A172 (cell line): ENCODE measurements around the gene TMEM92. TPM values are rescaled to one million over a fixed set of nuclear protein-coding genes. Genes with fewer than 3 reads are reported as not detected.
"Not testable (repeated sequence)": the region's sequence is repeated elsewhere in the genome, so short reads cannot be mapped to it uniquely, and the experiment has no call there.

Experiments used
- DNase-seq: peaks from one replicate; pipeline ENCODE4 v3.0.0-alpha.2; 2015; ENCODE audit warnings: low spot score
- total RNA-seq: library from RNA; depleted of rRNA; stranded (reverse); fragments of >200 nt; shearing (Covaris generic); gene quantifications from 2 replicates; pipeline ENCODE4 v1.2.3, GENCODE V29; 2014

TMEM92 gene
- total RNA-seq, 1 experiment from 2014 or later = 5.2 TPM

DNA sequence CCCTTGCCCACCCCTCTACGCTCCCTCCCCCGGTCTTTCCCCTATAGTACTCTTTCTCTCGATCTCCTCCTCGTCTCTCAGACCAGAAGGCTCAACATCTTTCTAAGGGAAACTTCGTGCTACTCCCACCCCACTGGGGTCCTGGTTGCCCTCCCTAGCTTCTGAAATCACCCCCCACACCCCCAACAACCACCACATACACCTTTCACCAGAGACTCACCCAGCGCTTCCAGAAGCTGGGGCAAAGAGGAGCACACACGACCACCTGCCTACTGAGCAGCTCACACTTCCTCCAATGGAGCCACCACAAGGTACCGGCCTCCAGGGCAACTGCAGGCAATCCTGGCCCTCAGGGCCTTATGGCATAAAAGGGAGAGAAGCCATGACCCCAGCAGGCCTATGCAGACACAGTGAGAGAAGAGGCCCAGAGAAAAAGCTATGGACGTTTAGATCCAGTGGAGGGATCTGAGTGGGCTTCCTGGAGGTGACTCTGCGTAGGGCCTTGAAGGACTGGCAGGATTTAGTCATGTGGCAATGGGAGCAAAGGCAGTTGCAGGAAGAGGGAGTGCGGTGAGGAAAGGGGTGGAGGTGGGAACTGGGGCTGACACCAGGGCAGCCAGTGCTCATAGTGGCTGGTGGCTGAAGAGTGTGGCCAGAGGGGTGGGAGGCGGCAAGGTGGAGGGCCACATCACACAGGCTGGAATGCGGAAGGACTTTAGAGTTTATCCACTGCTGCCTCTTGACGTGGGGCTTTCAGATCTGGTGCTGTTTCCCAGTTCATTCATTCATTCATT, 12.1 kb upstream of the TMEM92 start:
- DNase-seq = no peak

DNA sequence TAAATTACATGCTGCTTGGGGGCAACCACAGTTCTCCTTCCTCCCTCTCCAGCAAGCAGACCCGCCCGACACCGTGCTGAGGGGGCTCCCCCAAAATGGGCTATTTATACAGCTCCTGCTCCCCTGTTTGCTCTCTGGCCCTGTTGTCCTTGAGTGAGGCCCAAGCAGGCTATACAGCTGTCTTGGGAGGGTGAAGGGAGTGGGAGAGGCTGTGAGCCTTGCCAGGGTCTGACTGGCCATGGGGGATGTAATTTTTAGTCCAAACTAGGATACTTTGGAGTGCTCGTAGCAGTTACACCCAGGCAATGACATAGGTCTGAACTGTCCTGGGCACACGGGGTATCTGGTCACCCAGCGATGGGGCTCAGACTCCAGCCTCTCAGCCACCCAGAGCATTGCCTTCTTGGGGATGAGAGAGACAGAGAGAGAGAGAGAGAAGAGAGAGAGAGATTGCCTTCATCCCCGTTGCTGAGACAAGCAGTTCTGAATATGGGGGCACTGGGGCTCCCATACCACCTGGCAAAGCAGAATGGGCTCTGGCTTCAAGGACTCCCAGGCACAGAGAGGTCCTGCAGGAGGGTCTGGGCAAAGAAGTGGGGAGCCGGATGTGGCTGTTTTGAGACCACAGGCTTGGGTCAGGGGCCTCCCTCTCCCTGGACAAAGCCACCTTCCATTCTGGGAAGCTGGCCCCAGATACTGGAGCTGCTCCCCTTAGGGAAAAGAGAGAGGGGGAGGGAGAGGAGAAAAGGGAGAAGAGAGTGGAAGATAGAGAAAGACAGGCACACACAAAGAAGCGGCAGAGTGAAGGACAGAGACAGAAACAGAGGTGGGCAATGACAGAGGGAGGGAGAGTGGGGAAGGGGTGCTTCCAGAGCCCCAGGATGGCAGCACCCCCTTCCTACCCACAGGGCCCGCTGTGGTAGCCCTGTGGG, 10.7 kb upstream of the TMEM92 start:
- DNase-seq = no peak

DNA sequence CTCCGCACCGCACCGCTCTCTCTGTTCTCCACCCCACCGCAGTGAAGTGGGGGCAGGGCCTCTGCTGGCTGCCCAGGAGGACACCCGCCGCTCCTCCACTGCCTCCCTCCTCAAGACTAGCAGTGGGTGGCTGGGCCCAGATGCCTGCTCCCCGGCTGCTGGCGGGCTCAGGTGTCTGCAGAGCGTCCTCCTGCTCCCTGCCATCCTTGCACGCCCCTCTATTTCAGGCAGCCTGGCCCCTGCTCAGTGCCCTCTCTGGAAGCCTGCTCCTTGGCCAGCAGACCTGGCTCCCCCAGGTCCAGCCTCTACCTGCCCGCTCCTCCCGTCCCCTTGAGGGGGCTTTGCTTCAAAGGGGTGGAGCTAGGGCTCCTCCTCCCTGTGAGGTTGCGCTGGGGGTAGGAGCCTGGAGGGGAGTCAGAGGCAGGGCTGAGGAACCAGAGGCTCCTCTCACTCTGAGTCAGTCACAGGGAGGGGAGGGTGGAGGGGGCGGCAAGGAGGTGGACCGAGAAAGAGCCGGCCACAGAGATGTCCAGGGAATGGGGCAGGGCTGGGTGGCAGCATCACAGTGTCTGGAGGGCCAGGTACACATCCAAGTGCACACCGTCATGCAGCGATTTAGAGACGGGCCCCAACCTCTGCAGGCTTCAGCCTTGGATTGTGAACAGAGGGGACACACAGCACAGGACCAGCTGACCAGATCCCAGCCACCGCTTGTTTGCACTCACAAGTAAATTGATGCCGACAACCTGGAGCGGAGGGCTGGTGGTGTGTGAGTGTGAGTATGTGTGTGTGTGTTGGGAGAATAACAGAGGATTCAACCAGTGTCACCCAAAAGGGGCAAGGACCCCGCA, 9.8 kb upstream of the TMEM92 start:
- no peak for DNase-seq

DNA sequence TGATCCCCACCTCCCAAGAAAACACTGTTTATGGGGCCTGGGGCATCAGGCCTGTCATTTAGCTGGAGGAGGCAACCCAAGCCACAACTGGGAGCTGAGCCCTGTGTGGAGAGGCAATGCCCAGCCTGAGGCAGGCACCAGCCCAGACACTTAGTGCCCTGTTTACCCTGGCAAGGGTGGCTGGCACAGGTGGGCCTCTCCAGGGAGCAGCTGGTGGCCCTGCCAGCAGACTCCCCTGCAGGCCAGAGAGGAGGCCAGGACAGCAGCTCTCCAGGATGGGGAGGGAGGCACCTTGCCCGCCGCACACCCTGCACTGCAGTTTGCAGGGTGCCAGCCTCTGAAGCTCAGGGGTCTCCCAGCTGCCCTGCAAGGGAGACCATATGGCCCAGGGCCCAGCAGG, 9.1 kb upstream of the TMEM92 start:
- DNase-seq = no peak

DNA sequence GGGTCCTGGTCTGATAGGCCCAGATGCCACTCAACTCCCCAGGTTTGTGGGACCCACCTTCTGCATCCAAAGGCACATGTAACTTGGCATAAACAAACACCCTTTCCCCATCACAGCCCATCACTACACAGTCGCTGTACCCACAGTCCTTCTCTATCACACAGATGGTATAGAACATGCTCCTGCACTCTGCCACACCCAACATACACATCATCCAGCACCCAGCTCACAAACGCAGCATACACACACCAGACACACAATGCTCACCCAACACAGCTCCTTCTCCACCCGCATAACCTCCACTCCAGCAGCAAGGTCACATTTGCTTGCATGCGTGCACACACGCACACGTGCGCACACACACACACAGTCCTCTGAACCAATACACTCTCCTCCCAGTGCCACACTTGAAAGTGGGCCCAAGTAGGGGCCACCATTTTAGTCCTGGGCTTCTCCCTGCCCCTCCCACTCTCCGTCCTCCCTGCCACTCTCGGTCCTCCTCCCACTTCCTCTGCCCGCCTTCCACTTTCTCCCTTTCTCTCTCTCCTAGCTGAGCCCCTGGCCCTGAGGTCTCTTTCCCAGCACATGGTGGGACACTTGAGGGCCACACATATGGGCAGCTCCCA, 8.5 kb upstream of the TMEM92 start:
- DNase-seq = no peak

DNA sequence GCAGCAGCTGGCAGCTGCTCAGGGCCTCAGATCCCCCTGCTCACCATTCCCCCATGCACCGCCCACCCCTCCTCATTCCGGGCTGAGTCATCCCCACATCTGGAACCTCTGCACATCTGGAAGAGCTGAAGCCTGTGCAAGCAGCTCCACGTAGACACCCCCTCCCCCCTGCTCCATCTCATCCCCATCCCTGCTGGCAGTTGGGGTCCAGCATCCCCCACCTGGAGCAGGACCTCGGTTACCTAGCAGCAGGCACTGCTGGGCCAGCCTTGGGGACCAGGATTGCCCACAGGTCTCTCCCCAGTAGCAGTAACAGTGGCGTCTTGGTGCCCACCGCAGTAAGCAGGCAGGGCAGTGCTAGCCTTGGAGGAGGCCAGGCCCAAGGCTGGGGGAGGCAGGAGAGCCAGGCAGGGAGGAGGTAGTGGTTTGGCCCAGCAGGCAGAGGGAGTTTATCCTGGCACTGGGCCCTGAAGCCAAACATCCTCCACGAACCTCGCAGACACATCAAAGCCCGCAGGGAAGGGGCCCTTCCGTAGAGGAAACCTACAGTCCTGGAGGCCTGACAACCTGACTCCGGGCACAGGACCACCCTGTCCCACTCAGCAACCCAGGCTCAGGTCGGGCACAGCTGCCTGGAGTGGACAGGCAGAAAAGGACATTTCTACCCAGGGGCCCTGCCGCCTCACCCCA, 7.7 kb upstream of the TMEM92 start:
- DNase-seq = peak; percentile 79

DNA sequence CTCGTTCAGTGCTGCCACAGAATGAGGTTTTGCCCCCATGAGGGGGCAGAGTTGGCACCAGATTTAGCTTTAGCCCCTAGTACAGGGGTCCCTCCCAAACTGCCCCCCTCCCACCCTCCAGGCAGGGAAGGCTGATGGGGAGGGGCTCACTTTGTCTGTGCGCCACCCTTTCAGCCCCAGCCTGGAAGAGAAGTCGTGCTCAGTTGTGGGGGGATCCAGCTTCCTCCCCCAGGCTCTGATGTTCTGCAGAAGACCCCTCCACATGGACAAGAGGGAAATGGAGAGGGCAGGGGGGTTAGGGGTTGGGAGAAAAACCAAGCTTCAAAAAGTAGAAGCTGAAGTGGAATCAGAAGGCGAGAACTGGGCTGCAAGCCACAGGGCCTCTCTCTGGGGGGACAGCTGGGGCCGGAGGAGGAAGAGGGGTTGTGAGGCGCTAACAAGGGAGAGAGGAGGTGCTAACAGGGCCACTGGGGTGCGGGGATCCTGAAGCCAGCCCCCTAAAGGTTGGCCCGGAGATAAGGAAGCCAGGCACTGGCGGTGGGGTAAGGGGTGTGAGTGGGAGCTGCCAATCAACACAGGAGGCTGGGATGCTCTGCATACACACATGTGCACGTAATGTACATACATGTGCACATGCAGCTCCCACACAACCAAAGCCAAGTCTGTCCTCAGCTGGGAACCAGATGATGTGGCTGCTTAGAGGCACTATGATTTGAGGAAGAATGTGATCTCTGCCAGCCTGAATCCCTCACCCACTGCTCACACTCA, 7.0 kb upstream of the TMEM92 start:
- DNase-seq = no peak

DNA sequence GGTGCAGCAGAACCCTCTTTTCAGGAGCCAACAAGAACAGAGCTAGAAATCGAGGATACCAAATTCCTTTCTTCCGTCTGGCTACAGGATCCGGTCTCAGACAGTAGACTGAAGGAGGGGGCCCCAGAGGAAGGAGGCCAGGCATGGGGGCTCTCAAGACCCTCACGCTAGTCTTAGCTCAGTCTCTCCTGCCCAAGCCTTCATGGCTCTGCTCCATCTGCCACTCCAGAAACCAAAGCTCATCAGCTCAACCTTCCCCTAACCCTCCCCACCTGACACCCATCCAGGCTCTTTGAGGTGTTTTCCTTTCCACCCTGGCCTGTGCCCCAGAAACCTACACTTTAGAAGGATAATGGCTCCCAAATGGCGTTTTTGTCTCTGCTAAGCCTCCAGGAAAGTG, 6.2 kb upstream of the TMEM92 start:
- DNase-seq = no peak

DNA sequence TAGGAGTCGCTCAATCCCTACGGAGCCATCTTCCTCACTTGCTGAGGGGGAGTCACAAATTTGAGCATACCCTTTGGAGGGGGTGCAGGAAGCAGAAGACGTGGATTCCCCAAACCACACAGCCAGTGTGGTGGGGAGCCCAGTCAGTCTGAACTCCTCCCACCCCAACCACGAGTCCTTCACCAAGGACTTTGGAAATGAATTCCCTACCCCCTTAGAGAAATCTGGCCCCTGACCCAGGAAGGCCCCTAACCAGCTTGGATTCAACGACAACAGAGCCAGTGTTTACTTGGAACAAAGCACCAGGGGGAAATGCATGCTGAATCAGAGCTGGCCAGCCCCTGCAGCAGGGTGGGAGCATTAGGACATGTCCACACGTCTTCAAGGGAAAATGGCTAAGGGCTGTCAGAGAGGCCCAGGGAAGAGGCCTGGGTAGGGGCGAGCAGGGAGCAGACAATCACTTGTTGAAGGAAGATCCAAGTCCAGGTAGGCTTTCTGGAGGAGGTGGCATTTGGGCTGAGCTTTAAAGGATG, 5.5 kb upstream of the TMEM92 start:
- no peak for DNase-seq

DNA sequence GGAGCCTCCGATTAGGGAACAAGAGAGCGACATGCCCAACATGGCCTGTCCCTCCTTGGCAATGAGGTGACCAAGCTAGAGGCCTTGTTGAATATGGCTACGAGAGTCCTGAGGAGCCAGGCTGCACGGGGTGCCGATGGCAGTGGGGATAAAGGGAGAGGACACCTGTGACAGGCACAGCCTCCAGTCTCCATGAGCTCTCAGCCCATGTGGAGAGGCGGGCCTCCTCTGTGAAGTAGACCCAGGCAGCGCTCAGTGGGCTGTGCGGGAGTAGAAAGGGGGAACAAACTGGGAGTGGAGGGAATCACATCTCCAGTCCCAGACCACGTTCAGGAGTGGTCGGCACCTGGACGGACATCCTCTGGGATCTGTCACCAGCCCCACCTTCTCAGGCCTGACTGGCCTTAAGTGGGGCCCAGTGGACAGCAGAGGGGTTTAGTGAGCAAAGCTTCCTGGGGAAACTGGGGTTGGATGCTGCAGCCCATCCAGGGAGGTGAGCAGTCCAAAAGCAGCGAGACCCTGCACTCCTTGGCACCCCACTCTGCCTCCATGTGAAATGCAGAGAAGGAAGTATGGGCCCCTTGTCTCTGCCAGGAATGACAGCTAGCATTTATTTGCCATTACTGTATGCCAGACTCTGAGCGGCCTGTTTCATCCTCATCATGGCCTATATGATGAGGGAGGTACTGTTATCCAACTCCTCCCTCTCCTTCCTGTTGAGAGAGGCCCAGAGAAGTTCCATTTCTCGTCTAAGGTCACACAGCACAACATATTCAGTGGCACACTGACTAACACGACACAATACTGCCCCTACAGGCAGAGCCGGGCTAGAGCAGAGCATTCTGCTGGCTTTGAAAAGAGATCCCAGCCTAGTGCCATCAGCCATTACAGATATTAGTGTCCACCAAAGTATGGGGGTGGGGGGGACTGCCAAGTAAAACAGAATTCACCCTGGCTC, 4.5 kb upstream of the TMEM92 start:
- DNase-seq = peak; percentile 90

DNA sequence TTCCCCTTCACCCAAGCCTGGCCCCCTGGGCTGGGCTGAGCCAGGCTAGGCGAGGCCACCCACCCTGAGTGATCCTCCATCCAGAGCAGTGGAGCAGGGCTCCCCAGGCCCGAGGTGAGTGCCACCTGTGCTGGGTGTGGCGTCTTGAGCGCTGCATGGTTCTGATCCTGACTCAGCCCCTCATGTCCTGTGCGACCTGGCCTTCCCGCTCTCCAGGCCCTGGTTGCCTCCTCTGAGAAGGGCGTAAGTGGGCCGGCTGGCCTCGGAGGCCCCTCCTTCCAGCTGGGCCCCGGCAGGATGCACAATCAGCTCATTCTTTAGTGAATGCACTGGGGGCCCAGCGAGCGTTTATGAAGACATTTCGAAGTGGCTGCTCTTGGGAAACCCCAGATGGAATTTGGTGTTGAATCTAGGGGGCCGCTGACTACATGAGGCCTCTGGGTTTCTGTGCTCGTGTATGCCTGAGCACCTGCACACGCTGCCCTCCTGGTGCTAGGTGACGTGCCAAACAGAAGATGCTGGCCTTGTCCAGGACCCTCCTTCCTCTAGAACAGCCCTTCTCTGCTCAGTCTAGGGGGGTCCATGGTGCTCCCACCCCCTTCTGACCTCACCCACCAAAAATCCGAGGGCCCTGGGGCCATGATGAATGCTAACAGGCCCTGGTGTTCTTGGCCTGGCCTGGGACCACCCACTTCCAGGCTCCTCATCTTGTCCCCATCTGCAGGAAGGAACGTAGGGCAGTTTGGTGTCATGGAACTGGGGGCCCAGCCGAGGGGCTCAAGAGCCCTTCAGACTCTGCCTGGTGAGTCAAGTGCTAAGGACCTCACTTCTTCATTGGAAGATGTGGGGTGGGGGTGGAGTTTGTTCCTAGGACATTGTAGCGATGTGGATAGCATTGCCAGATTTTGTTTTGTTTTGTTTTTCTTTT, 3.6 kb upstream of the TMEM92 start:
- peak; percentile 79 for DNase-seq

DNA sequence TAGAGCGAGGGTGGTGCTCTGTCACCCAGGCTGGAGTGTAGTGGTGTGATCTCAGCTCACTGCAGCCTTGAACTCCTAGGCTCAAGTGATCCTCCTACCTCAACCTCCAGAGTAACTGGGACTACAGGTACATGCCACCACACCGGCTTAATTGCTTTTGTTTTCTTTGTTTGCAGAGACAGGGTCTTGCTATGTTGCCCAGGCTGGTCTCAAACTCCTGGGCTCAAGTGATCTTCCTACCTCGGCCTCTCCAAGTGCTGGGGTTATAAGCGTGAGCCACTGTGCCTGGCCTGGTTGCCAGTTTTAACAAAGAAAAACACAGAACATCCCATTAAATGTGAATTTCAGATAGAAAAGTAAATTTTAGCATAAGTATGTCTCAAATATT, 2.9 kb upstream of the TMEM92 start:
- not testable (repeated sequence) for DNase-seq

DNA sequence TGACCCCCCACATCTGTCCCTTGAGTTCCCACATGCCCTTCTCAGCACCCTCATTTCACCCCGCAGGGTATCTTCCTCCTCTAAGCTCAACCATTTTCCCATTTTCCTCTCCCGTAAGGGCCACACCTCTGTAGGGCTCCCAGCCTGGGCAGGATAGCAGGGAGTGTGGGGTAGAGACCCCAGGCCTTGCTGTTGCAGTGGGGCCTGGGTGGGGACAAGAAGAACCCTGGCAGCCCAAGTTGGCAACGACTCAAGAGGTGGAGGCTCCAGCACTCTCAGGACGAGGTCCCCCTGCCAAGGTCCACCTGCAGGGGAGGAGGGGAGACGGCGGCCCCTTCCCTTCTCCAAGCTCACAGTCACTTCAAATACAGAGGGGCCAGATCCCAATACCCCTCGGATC, 2.0 kb upstream of the TMEM92 start:
- DNase-seq = no peak

DNA sequence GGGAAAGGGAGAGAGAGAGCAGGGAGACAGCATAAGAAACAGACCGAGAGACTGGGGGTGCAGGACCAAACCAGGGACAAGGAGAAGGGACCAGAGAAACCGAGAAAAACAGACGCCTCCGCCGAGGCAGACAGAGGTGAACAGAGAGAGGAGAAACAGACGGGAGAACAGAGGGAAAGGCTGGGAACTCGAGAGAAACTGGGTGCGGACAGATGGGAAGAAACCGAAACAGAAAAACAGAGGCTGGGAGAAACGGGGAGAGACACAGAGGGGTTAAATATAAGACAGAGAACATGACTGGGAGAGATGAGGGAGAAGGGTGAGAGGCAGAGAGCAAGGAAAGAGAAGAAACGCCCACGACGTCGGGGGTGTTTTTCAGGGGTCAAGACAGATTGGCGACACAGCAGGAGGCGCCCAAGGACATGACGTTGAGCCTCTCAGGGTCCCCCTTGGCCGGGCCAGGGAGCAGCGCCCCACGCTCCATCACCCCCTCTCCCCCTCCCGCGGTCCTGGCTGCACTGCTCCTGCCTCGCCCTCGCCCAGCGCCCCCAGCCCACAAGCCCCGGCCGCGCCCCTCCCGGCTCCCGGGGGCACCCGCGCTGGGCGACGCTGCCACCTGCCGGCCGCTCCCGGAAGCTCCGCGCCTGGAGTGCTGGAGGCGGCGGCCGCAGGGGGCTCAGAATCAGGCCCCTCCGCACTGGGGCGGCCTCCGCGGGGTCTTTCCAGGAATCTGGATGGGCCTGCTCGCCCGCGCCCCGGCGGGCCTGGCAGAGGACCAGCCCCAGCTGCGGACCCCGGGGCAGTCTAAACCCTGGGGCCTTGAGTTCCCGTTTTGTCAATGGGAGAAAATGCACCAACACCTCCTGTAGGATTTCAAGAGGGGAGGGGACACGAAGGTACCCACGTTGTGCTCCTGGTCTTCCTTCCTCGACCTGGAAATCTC, 1.3 kb upstream of the TMEM92 start:
- peak; percentile 42 for DNase-seq

DNA sequence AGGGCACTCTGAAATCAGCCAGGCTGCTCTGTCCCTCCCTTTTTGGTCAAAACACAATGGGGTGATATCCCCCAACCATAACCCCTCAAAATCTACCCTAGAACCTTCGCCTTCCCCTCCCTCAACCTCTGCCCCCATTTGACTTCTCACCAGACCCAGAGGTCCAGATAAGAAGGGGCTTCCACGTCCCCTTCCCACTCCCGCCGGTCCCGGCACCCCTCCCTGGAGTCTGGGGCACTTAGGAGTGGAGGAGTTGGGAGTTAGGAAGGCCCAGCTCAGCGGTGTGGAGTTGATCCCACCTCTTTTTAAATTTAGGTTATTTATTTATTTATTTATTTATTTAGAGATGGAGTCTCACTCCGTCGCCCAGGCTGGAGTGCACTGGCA, 619 bp upstream of the TMEM92 start:
- DNase-seq = no peak

DNA sequence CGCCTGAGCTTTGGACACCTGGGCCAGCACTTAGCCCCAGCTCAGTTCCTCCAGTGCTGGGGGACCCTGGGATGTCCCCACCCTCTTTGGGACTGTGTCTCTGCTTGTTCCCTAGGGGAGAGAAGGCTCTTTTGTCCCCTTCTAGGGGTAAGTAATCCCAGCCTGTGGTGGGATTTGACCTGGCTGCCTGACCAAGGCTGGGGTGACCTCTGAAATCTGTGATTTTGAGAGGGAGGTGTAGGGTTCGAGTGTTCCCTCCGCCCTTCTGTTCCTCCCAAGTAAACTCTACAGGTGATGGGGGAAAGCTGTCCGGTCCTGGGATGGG, 593 bp downstream of the TMEM92 start:
- DNase-seq = no peak

DNA sequence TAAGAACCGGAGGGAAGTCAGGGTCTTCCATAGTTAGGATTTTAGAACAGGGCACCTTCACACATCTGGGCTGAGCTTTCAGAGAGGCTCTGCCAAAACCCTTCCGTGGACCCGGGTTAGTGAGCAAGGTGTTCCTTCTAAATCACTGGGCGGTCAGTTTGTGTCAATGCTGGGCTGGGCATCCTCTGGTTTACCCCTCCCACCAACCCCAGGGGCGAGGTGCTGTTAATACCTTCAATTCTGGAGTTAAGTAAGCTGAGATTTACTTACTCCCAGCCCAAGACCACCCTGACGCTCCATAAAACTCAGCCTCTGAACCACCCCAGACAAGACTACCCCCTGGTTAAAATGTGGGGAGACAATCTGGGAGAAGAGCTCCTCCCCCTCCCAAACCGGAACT, 1.0 kb downstream of the TMEM92 start:
- no peak for DNase-seq
